ENCODE results near the gene CHFR.
"Not testable (repeated sequence)": the region's sequence is repeated elsewhere in the genome, so short reads cannot be mapped to it uniquely, and the experiment has no call there.

Gene CHFR

GRCh38 chr12:132809391-132809790, 78.0 kb downstream of the CHFR start:
- not testable (repeated sequence) for H2BK12ac ChIP-seq (ENCODE audit: low read length); H3K79me1 ChIP-seq (ENCODE audit: low read depth, low read length); H4K8ac ChIP-seq (ENCODE audit: low read depth, low read length); H3K27ac ChIP-seq (replicated peaks; ENCODE audit: low read length); H3K14ac ChIP-seq (ENCODE audit: low read length); H2BK15ac ChIP-seq (ENCODE audit: low read length); H2AFZ ChIP-seq (ENCODE audit: low read length); H2AK5ac ChIP-seq (ENCODE audit: low read depth, low read length); H3K4me3 ChIP-seq (ENCODE audit: low read length in 2 of 2); H3K23ac ChIP-seq (ENCODE audit: low read depth, low read length, poor library complexity); H4K91ac ChIP-seq (ENCODE audit: low read depth, low read length, poor library complexity); H2BK120ac ChIP-seq (ENCODE audit: low read depth, low read length); H3K4me2 ChIP-seq (ENCODE audit: insufficient read depth, low read length, poor library complexity, severe bottlenecking); H3K4me1 ChIP-seq (ENCODE audit: control insufficient read depth in 2 of 2, insufficient read depth in 1 of 2, low read depth in 1 of 2, low read length in 2 of 2); DNase-seq (ENCODE audit: low spot score); H3K9ac ChIP-seq (ENCODE audit: low read depth, low read length, poor library complexity); H3K4ac ChIP-seq (ENCODE audit: low read length); H3K27me3 ChIP-seq (ENCODE audit: control insufficient read depth in 3 of 3, insufficient read depth in 3 of 3, low read depth in 1 of 3, low read length in 3 of 3); H3K18ac ChIP-seq (ENCODE audit: low read length); H2BK5ac ChIP-seq (ENCODE audit: low read length); H3K9me3 ChIP-seq (replicated peaks in 1 of 2; ENCODE audit: control insufficient read depth in 2 of 2, insufficient read depth in 1 of 2, low read depth in 1 of 2, low read length in 2 of 2)
- peaks cover 39 to 80% of the 10 kb centered on the region in 2 donors for H3K36me3 ChIP-seq (replicated peaks in 1 of 2; ENCODE audit: control insufficient read depth in 2 of 2, insufficient read depth in 2 of 2, low read length in 2 of 2)
- WGBS, 2 donors (ENCODE audit: extremely low coverage in 2 of 2, insufficient read length in 2 of 2, insufficient replicate concordance in 1 of 2), result no CpG with 5 or more reads among the region's 13 CpGs

GRCh38 chr12:132807295-132808092, 79.9 kb downstream of the CHFR start:
- Histone ChIP-seq H2BK12ac (ENCODE audit: low read length) (no peak overlapping the region), H3K23ac (ENCODE audit: low read depth, low read length, poor library complexity) (no peak overlapping the region), H2AFZ (ENCODE audit: low read length) (no peak overlapping the region), H3K4ac (ENCODE audit: low read length) (no peak overlapping the region), H3K9me3 (replicated peaks in 1 of 2; ENCODE audit: control insufficient read depth in 2 of 2, insufficient read depth in 1 of 2, low read depth in 1 of 2, low read length in 2 of 2) (no peaks in the 10 kb centered on the region), H3K36me3 (replicated peaks in 1 of 2; ENCODE audit: control insufficient read depth in 2 of 2, insufficient read depth in 2 of 2, low read length in 2 of 2) (peaks cover 39 to 80% of the 10 kb centered on the region in 2 donors), H3K4me2 (ENCODE audit: insufficient read depth, low read length, poor library complexity, severe bottlenecking) (no peak overlapping the region), H3K27ac (replicated peaks; ENCODE audit: low read length) (no peak overlapping the region), H3K14ac (ENCODE audit: low read length) (no peak overlapping the region), H3K27me3 (ENCODE audit: control insufficient read depth in 3 of 3, insufficient read depth in 3 of 3, low read depth in 1 of 3, low read length in 3 of 3) (no peaks in the 10 kb centered on the region), H3K18ac (ENCODE audit: low read length) (no peak overlapping the region), H3K4me3 (ENCODE audit: low read length in 2 of 2) (no peak overlapping the region), H4K8ac (ENCODE audit: low read depth, low read length) (no peak overlapping the region), H2AK5ac (ENCODE audit: low read depth, low read length) (no peak overlapping the region), H2BK5ac (ENCODE audit: low read length) (no peak overlapping the region), H3K9ac (ENCODE audit: low read depth, low read length, poor library complexity) (no peak overlapping the region), H2BK120ac (ENCODE audit: low read depth, low read length) (no peak overlapping the region), H3K79me1 (ENCODE audit: low read depth, low read length) (peaks cover 8% of the 10 kb centered on the region), H4K91ac (ENCODE audit: low read depth, low read length, poor library complexity) (no peak overlapping the region), H2BK15ac (ENCODE audit: low read length) (no peak overlapping the region), H3K4me1 (ENCODE audit: control insufficient read depth in 2 of 2, insufficient read depth in 1 of 2, low read depth in 1 of 2, low read length in 2 of 2) (no peaks in the 10 kb centered on the region)
- no CpG with 5 or more reads among the region's 25 CpGs for WGBS, 2 donors (ENCODE audit: extremely low coverage in 2 of 2, insufficient read length in 2 of 2, insufficient replicate concordance in 1 of 2)
- DNase-seq (ENCODE audit: low spot score), result no peak

- H3K14ac ChIP-seq (ENCODE audit: low read length), result no peak overlapping the region
- no peak overlapping the region for H4K8ac ChIP-seq (ENCODE audit: low read depth, low read length)
- no peak overlapping the region for H3K18ac ChIP-seq (ENCODE audit: low read length)
- no peak overlapping the region for H2BK15ac ChIP-seq (ENCODE audit: low read length)
- no peak overlapping the region for H2AFZ ChIP-seq (ENCODE audit: low read length)
- no peak overlapping the region for H2BK5ac ChIP-seq (ENCODE audit: low read length)
- no peak overlapping the region for H3K4ac ChIP-seq (ENCODE audit: low read length)
- no peak for DNase-seq (ENCODE audit: low spot score)
- no peak overlapping the region for H3K4me2 ChIP-seq (ENCODE audit: insufficient read depth, low read length, poor library complexity, severe bottlenecking)
- no peaks in the 10 kb centered on the region for H3K9me3 ChIP-seq (replicated peaks in 1 of 2; ENCODE audit: control insufficient read depth in 2 of 2, insufficient read depth in 1 of 2, low read depth in 1 of 2, low read length in 2 of 2)
- H3K9ac ChIP-seq (ENCODE audit: low read depth, low read length, poor library complexity), result no peak overlapping the region
- H2AK5ac ChIP-seq (ENCODE audit: low read depth, low read length), result no peak overlapping the region
- no CpG with 5 or more reads among the region's 18 CpGs for WGBS, 2 donors (ENCODE audit: extremely low coverage in 2 of 2, insufficient read length in 2 of 2, insufficient replicate concordance in 1 of 2)
- no peak overlapping the region for H3K27ac ChIP-seq (replicated peaks; ENCODE audit: low read length)
- no peak overlapping the region for H2BK12ac ChIP-seq (ENCODE audit: low read length)
- no peaks in the 10 kb centered on the region for H3K27me3 ChIP-seq (ENCODE audit: control insufficient read depth in 3 of 3, insufficient read depth in 3 of 3, low read depth in 1 of 3, low read length in 3 of 3)
- no peak overlapping the region for H3K23ac ChIP-seq (ENCODE audit: low read depth, low read length, poor library complexity)
- peaks cover 8% of the 10 kb centered on the region for H3K79me1 ChIP-seq (ENCODE audit: low read depth, low read length)
- H3K4me3 ChIP-seq (ENCODE audit: low read length in 2 of 2), result no peak overlapping the region
- H4K91ac ChIP-seq (ENCODE audit: low read depth, low read length, poor library complexity), result no peak overlapping the region
- H2BK120ac ChIP-seq (ENCODE audit: low read depth, low read length), result no peak overlapping the region
- no peaks in the 10 kb centered on the region for H3K4me1 ChIP-seq (ENCODE audit: control insufficient read depth in 2 of 2, insufficient read depth in 1 of 2, low read depth in 1 of 2, low read length in 2 of 2)
- peaks cover 37 to 80% of the 10 kb centered on the region in 2 donors for H3K36me3 ChIP-seq (replicated peaks in 1 of 2; ENCODE audit: control insufficient read depth in 2 of 2, insufficient read depth in 2 of 2, low read length in 2 of 2)
These were observed 80.5 kb downstream of the CHFR start for GRCh38 chr12:132806857-132807256.

GRCh38 chr12:132804426-132804861, 83.0 kb downstream of the CHFR start:
- WGBS, 2 donors (ENCODE audit: extremely low coverage in 2 of 2, insufficient read length in 2 of 2, insufficient replicate concordance in 1 of 2), result no CpG with 5 or more reads among the region's 16 CpGs
- H2BK120ac ChIP-seq (ENCODE audit: low read depth, low read length), result no peak overlapping the region

More at GRCh38 chr12:132804426-132804861, 83.0 kb downstream of the CHFR start:
- no peaks in the 10 kb centered on the region for H3K9me3 ChIP-seq (replicated peaks in 1 of 2; ENCODE audit: control insufficient read depth in 2 of 2, insufficient read depth in 1 of 2, low read depth in 1 of 2, low read length in 2 of 2)
- H3K27ac ChIP-seq (replicated peaks; ENCODE audit: low read length), result no peak overlapping the region
- H2AK5ac ChIP-seq (ENCODE audit: low read depth, low read length), result no peak overlapping the region
- no peak for DNase-seq (ENCODE audit: low spot score)
- no peak overlapping the region for H3K18ac ChIP-seq (ENCODE audit: low read length)
- no peak overlapping the region for H3K14ac ChIP-seq (ENCODE audit: low read length)
- H2AFZ ChIP-seq (ENCODE audit: low read length), result no peak overlapping the region
- peak overlapping the region; percentile 41 for H2BK12ac ChIP-seq (ENCODE audit: low read length)
- H3K4me1 ChIP-seq (ENCODE audit: control insufficient read depth in 2 of 2, insufficient read depth in 1 of 2, low read depth in 1 of 2, low read length in 2 of 2), result no peaks in the 10 kb centered on the region
- no peak overlapping the region for H2BK15ac ChIP-seq (ENCODE audit: low read length)
- no peak overlapping the region for H3K4me2 ChIP-seq (ENCODE audit: insufficient read depth, low read length, poor library complexity, severe bottlenecking)
- H2BK5ac ChIP-seq (ENCODE audit: low read length), result no peak overlapping the region
- H4K91ac ChIP-seq (ENCODE audit: low read depth, low read length, poor library complexity), result no peak overlapping the region
- peak overlapping the region; percentile 4 for H3K9ac ChIP-seq (ENCODE audit: low read depth, low read length, poor library complexity)
- peak overlapping the region; percentile 82 for H4K8ac ChIP-seq (ENCODE audit: low read depth, low read length)
- no peak overlapping the region for H3K4ac ChIP-seq (ENCODE audit: low read length)
- H3K79me1 ChIP-seq (ENCODE audit: low read depth, low read length), result peaks cover 8% of the 10 kb centered on the region
- H3K36me3 ChIP-seq (replicated peaks in 1 of 2; ENCODE audit: control insufficient read depth in 2 of 2, insufficient read depth in 2 of 2, low read length in 2 of 2), result peaks cover 50 to 87% of the 10 kb centered on the region in 2 donors
- no peak overlapping the region for H3K4me3 ChIP-seq (ENCODE audit: low read length in 2 of 2)
- no peak overlapping the region for H3K23ac ChIP-seq (ENCODE audit: low read depth, low read length, poor library complexity)
- H3K27me3 ChIP-seq (ENCODE audit: control insufficient read depth in 3 of 3, insufficient read depth in 3 of 3, low read depth in 1 of 3, low read length in 3 of 3), result no peaks in the 10 kb centered on the region
